A549 (cell line): ENCODE results near the gene STRA8. TPM values are rescaled to one million over a fixed set of nuclear protein-coding genes. Genes with fewer than 3 reads are reported as not detected.

Source experiments
- ATAC-seq, 2 experiments: fragments of 200-7000 bp in 1 of 2; fragments of >200 bp in 1 of 2; cut with Nextera tagmentation in 1 of 2; cut with Tn5 transposase in 1 of 2; 3 replicates each; pipeline versions ENCODE4 v1.8.0 to v1.9.1; 2018 to 2020; ENCODE audit warnings: mild to moderate bottlenecking in 1 of 2, moderate library complexity in 1 of 2
- CTCF ChIA-PET: fragments of 300-600 bp; sonication (Branson Sonifier 250); formaldehyde crosslinking; extraction: SDS; loops from one replicate; lab custom pipeline; 2021; ENCODE audit warnings: antibody characterized with exemption, inconsistent platforms; lab: Yijun Ruan, JAX
- POLR2A ChIA-PET: fragments of 350-600 bp; formaldehyde crosslinking; extraction: SDS; loops from one replicate; lab custom pipeline; 2021; ENCODE audit warnings: antibody characterized with exemption, inconsistent platforms; lab: Yijun Ruan, JAX
- DNase-seq, 2 experiments: peaks; one replicate each; pipeline versions ENCODE4 v3.0.0 to v3.0.0-alpha.2; 2011 to 2016; ENCODE audit warnings: low read depth in 1 of 2, low spot score in 1 of 2
- FAIRE-seq: peaks from 2 replicates; lab custom pipeline; 2011; peaks lifted over from hg19 to GRCh38; lab: Jason Lieb, UNC
- H3K27ac ChIP-seq, 2 experiments: fragments of >200 bp; sonication (Bioruptor Twin); formaldehyde crosslinking; 3 replicates each; pipeline ENCODE4 v1.5.1; 2016 to 2017
- H3K4me1 ChIP-seq: fragments of >200 bp; sonication (Bioruptor Twin); formaldehyde crosslinking; 3 replicates; pipeline ENCODE4 v1.6.1; 2016
- H3K4me2 ChIP-seq: fragments of >200 bp; sonication (Bioruptor Twin); formaldehyde crosslinking; 3 replicates; pipeline ENCODE4 v1.6.1; 2016
- H3K4me3 ChIP-seq: fragments of >200 bp; sonication (Bioruptor Twin); formaldehyde crosslinking; 3 replicates; pipeline ENCODE4 v1.5.1; 2016
- H3K9me3 ChIP-seq: fragments of >200 bp; sonication (Bioruptor Twin); formaldehyde crosslinking; 3 replicates; pipeline ENCODE4 v1.6.1; 2016
- ATOH8 ChIP-seq: fragments of 250-450 bp; sonication (Bioruptor Pico); IDR thresholded peaks from 2 replicates; pipeline ENCODE4 v1.5.0; 2020; ENCODE audit warnings: low read depth, mild to moderate bottlenecking, moderate library complexity
- CBX8 ChIP-seq: fragments of 200-600 bp; sonication (generic); IDR thresholded peaks from 2 replicates; pipeline ENCODE4 v1.6.1; 2016
- CEBPB ChIP-seq, 2 experiments: fragments of >200 bp in 1 of 2; sonication (Bioruptor Twin) in 1 of 2; formaldehyde crosslinking in 1 of 2; IDR thresholded peaks; 2 replicates each; pipeline ENCODE4 v1.6.1; 2012 to 2016
- E2F6 ChIP-seq: IDR thresholded peaks from 2 replicates; pipeline ENCODE4 v1.6.1; 2012; ENCODE audit warnings: low read depth, borderline replicate concordance
- EP300 ChIP-seq, 2 experiments: fragments of >200 bp; sonication (Bioruptor Twin); formaldehyde crosslinking; IDR thresholded peaks; 2 replicates in 1 of 2; 3 replicates in 1 of 2; pipeline ENCODE4 v1.6.1; 2016 to 2017
- ESRRA ChIP-seq: fragments of 150-350 bp; IDR thresholded peaks from 2 replicates; pipeline ENCODE4 v1.6.1; 2014; ENCODE audit warnings: mild to moderate bottlenecking, low read length, borderline replicate concordance
- FOSB ChIP-seq: fragments of 250-450 bp; sonication (Bioruptor Pico); IDR thresholded peaks from 2 replicates; pipeline ENCODE4 v1.5.0; 2020; ENCODE audit warnings: mild to moderate bottlenecking, moderate library complexity
- FOSL2 ChIP-seq, 2 experiments: fragments of 450-650 bp in 1 of 2; fragments of >200 bp in 1 of 2; sonication (Bioruptor Twin) in 1 of 2; formaldehyde crosslinking; IDR thresholded peaks; 2 replicates each; pipeline versions ENCODE4 v1.5.0 to v1.6.1; 2016 to 2020; ENCODE audit warnings: mild to moderate bottlenecking in 1 of 2, moderate library complexity in 1 of 2
- FOXS1 ChIP-seq: fragments of 250-450 bp; sonication (Bioruptor Pico); IDR thresholded peaks from 2 replicates; pipeline ENCODE4 v1.5.0; 2020; ENCODE audit warnings: mild to moderate bottlenecking, moderate library complexity
- HEYL ChIP-seq: fragments of 250-450 bp; sonication (Bioruptor Pico); IDR thresholded peaks from 2 replicates; pipeline ENCODE4 v1.8.0; 2021; ENCODE audit warnings: mild to moderate bottlenecking, moderate library complexity
- HMGXB4 ChIP-seq: fragments of 250-450 bp; sonication (Bioruptor Pico); IDR thresholded peaks from 2 replicates; pipeline ENCODE4 v1.5.0; 2021; ENCODE audit warnings: mild to moderate bottlenecking, moderate library complexity, borderline replicate concordance
- JUN ChIP-seq, 2 experiments: fragments of >200 bp; sonication (Bioruptor Twin); formaldehyde crosslinking; IDR thresholded peaks; 2 replicates in 1 of 2; 3 replicates in 1 of 2; pipeline ENCODE4 v1.6.1; 2016 to 2017
- JUNB ChIP-seq: fragments of >200 bp; sonication (Bioruptor Twin); formaldehyde crosslinking; IDR thresholded peaks from 2 replicates; pipeline ENCODE4 v1.6.1; 2016
- MAFK ChIP-seq: fragments of 450-650 bp; IDR thresholded peaks from 2 replicates; pipeline ENCODE4 v1.6.1; 2014; ENCODE audit not compliant: partially characterized antibody
- NFE2L2 ChIP-seq: fragments of 150-350 bp; conservative IDR thresholded peaks from 2 replicates; pipeline ENCODE4 v1.6.1; 2014; ENCODE audit warnings: low read length
- PBX3 ChIP-seq: IDR thresholded peaks from 2 replicates; pipeline ENCODE4 v1.6.1; 2012
- POLR2AphosphoS2 ChIP-seq: conservative IDR thresholded peaks from 2 replicates; pipeline ENCODE4 v1.6.1; 2012; ENCODE audit warnings: low read length, improper control_type of control experiment, inconsistent platforms
- RCOR1 ChIP-seq: fragments of 150-350 bp; IDR thresholded peaks from 2 replicates; pipeline ENCODE4 v1.6.1; 2014; ENCODE audit warnings: antibody characterized with exemption, low read length, low read depth
- RFX5 ChIP-seq: fragments of 450-650 bp; IDR thresholded peaks from 2 replicates; pipeline ENCODE4 v1.7.1; 2014; ENCODE audit warnings: antibody characterized with exemption, mild to moderate bottlenecking, moderate library complexity
- RNF2 ChIP-seq: fragments of 200-600 bp; sonication (generic); IDR thresholded peaks from 2 replicates; pipeline ENCODE4 v1.6.1; 2016; ENCODE audit warnings: low read depth, mild to moderate bottlenecking, antibody characterized with exemption, moderate library complexity, borderline replicate concordance
- TFCP2L1 ChIP-seq: fragments of 250-450 bp; sonication (Bioruptor Pico); IDR thresholded peaks from 2 replicates; pipeline ENCODE4 v1.5.0; 2021; ENCODE audit warnings: mild to moderate bottlenecking
- WGBS: methylation state at CpG from one replicate; pipeline ENCODE4 v1.1.6; 2017; ENCODE audit errors: missing lambda C conversion rate; 5-methylcytosine and 5-hydroxymethylcytosine counted together
- polyA plus RNA-seq, 4 experiments: library from polyadenylated mRNA; depleted of rRNA in 3 of 4; stranded (reverse); fragments of >200 nt; fragmentation: RNase III in 1 of 4; extraction: RNeasy Plus Mini Kit Qiagen cat#74134 plus additional on column Dnase treatment in 1 of 4; gene quantifications; 2 replicates in 3 of 4; 3 replicates in 1 of 4; pipeline ENCODE4 v1.2.3, GENCODE V29; 2011 to 2017
- TF ChIP-seq, protein P1 (sequence below): fragments of >200 bp; sonication (Bioruptor Twin); formaldehyde crosslinking; IDR thresholded peaks from 3 replicates; pipeline ENCODE4 v1.6.1; 2016
- TF ChIP-seq, protein P2 (sequence below): fragments of 200-600 bp; sonication (generic); IDR thresholded peaks from 2 replicates; pipeline ENCODE4 v1.6.1; 2016; ENCODE audit warnings: antibody characterized with exemption, mild to moderate bottlenecking, moderate library complexity

STRA8 gene
- polyA plus RNA-seq, 2 of the 4 experiments (the other 2 are of a cell fraction) = not detected

DNA sequence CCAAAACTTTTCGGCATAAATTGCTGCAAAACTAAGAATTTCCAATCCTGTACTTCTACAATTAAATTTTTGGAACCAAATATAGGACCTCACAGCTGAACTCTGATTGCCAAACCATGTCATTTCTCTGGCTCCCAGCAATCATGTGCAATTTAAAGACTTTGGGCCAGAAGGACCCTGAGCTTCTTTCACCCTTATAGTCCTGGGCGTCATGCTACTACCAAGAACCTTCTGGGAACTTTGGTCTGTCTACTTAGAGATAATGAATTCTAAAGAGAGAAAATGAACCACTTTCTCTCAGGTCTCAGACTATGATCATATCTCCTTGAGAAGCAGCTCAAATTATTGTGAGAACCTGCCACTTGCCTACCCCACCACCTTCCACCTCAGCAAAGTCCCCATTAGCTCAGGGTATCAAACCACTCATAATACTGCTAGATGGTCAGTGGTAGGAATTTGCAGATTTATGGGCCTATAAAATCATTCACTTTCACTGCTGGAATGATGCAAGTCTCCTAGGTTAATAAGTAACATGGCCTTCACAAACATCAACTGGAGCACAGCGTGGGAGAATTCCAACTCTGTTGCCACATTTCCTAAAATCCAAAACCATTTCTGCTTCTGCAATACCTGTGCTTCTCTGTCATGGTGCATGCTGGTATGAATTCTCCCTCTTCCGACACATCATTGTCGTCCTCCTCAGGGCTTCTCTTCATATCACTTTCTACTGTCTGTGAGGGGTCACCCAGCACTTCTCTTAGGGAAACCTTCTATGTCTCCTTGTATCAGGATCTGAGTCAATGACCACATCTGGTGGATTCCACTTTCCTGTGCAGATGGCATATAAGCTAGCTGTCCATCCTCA is 15.8 kb upstream of the STRA8 start:
- peak overlapping the region; percentile 18 to 63; a peak in 4 of 6 replicates for H3K27ac ChIP-seq
- POLR2A ChIA-PET = interaction anchor here (0.9 kb wide), 1 partner anchor 47 kb away, joined by 3 read pairs; the partner anchor contains the start of gene CYREN
- peak; percentile 43 to 47; a peak in 3 of 6 replicates for ATAC-seq
- no peak overlapping the region for H3K4me3 ChIP-seq
- CTCF ChIA-PET = interaction anchor here (0.9 to 1.3 kb wide), 3 partner anchors 8 to 17 kb away, joined by 3 read pairs; no protein-coding TSS in a partner anchor
- H3K9me3 ChIP-seq = no peaks in the 10 kb centered on the region
- no peak for FAIRE-seq
- peak in 1 of 2 experiments; percentile 33 for DNase-seq
- H3K4me2 ChIP-seq = peak overlapping the region; percentile 48
- no peak for TF ChIP-seq FOSL2 (IDR thresholded peaks at IDR 0.05)
- no peak for TF ChIP-seq FOSL2 (CRISPR knock-in tag; IDR thresholded peaks at IDR 0.05)
- TF ChIP-seq, protein P1, sequence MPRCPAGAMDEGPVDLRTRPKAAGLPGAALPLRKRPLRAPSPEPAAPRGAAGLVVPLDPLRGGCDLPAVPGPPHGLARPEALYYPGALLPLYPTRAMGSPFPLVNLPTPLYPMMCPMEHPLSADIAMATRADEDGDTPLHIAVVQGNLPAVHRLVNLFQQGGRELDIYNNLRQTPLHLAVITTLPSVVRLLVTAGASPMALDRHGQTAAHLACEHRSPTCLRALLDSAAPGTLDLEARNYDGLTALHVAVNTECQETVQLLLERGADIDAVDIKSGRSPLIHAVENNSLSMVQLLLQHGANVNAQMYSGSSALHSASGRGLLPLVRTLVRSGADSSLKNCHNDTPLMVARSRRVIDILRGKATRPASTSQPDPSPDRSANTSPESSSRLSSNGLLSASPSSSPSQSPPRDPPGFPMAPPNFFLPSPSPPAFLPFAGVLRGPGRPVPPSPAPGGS = no peak
- TF ChIP-seq CEBPB (IDR thresholded peaks at IDR 0.05) = peak; percentile 65 to 70; a peak in 3 of 4 replicates
- no peak for TF ChIP-seq FOXS1
- TF ChIP-seq CBX8 = no peak
- TF ChIP-seq RNF2 = no peak
- 69% methylated on average over 5 of the region's 5 CpGs for WGBS
- peaks cover 13% of the 10 kb centered on the region for H3K4me1 ChIP-seq

DNA sequence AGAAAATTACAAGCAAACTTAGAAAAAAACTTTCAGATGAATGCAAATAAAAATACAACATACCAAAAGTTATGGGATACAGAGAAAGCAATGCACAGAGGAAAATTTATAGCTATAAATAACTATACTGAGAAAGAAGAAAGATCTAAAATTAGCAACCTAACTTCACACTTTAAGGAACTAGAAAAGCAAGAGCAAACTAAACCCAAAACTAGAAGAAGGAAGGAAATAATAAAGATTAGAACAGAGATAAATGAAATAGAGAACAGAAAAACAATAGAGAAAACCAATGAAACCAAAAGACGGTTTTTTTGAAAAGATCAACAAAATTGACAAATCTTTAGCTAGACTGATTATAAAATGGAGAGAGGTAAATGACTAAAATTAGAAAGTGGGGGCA is 9.6 kb upstream of the STRA8 start:
- ChIA-PET POLR2A (no interaction called here), CTCF (no interaction called here)
- no peak overlapping the region for H3K4me3 ChIP-seq
- 24% methylated on average over 1 of the region's 1 CpG for whole genome bisulfite sequencing
- no peaks in the 10 kb centered on the region for H3K4me1 ChIP-seq
- DNase-seq = no peak
- no peak overlapping the region for H3K27ac ChIP-seq
- FAIRE-seq = no peak
- H3K9me3 ChIP-seq = no peaks in the 10 kb centered on the region
- ATAC-seq = no peak
- H3K4me2 ChIP-seq = no peak overlapping the region
- TF ChIP-seq HMGXB4 (CRISPR knock-in tag) (no peak), EP300 (IDR thresholded peaks at IDR 0.05) (no peak), HEYL (CRISPR knock-in tag) (no peak), PBX3 (no peak), E2F6 (no peak), RCOR1 (no peak), JUNB (no peak), JUN (IDR thresholded peaks at IDR 0.05) (no peak), RFX5 (no peak), ESRRA (no peak), ATOH8 (no peak), FOSB (no peak), NFE2L2 (no peak), TFCP2L1 (CRISPR knock-in tag) (no peak), MAFK (no peak), POLR2AphosphoS2 (no peak)
- TF ChIP-seq, protein P2, sequence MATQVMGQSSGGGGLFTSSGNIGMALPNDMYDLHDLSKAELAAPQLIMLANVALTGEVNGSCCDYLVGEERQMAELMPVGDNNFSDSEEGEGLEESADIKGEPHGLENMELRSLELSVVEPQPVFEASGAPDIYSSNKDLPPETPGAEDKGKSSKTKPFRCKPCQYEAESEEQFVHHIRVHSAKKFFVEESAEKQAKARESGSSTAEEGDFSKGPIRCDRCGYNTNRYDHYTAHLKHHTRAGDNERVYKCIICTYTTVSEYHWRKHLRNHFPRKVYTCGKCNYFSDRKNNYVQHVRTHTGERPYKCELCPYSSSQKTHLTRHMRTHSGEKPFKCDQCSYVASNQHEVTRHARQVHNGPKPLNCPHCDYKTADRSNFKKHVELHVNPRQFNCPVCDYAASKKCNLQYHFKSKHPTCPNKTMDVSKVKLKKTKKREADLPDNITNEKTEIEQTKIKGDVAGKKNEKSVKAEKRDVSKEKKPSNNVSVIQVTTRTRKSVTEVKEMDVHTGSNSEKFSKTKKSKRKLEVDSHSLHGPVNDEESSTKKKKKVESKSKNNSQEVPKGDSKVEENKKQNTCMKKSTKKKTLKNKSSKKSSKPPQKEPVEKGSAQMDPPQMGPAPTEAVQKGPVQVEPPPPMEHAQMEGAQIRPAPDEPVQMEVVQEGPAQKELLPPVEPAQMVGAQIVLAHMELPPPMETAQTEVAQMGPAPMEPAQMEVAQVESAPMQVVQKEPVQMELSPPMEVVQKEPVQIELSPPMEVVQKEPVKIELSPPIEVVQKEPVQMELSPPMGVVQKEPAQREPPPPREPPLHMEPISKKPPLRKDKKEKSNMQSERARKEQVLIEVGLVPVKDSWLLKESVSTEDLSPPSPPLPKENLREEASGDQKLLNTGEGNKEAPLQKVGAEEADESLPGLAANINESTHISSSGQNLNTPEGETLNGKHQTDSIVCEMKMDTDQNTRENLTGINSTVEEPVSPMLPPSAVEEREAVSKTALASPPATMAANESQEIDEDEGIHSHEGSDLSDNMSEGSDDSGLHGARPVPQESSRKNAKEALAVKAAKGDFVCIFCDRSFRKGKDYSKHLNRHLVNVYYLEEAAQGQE = no peak
